Measurements from ENCODE around the gene SENP5.
"Not testable (repeated sequence)": the region's sequence is repeated elsewhere in the genome, so short reads cannot be mapped to it uniquely, and the experiment has no call there.

SENP5 gene

DNA sequence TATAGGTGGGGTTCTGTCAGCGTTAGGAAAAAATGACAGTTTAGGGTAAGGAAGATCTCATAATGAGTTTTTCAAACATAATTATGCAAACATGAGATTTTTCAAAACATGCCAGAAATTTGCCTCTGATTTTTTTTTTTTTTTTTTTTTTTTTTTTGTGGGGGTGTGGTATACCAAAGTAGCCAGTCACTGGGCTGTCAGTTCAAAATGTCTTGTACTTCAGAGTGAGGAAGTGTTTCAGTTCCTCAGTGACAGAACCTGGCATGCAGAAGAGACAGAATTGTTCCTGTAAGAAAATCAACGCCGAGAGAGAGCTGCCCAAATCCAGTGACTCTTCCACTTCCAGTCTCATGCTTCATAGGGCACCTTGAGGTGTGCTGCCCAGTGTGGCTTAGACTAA lies 64.9 kb downstream of the SENP5 start:
- TF ChIP-seq, protein P1, sequence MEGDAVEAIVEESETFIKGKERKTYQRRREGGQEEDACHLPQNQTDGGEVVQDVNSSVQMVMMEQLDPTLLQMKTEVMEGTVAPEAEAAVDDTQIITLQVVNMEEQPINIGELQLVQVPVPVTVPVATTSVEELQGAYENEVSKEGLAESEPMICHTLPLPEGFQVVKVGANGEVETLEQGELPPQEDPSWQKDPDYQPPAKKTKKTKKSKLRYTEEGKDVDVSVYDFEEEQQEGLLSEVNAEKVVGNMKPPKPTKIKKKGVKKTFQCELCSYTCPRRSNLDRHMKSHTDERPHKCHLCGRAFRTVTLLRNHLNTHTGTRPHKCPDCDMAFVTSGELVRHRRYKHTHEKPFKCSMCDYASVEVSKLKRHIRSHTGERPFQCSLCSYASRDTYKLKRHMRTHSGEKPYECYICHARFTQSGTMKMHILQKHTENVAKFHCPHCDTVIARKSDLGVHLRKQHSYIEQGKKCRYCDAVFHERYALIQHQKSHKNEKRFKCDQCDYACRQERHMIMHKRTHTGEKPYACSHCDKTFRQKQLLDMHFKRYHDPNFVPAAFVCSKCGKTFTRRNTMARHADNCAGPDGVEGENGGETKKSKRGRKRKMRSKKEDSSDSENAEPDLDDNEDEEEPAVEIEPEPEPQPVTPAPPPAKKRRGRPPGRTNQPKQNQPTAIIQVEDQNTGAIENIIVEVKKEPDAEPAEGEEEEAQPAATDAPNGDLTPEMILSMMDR (IDR thresholded peaks at IDR 0.05; ENCODE audit: low read length, missing control alignments), result no peak
- no peak overlapping the region for H3K4me3 ChIP-seq (replicated peaks; ENCODE audit: low read depth, low read length)
- no peak for DNase-seq (ENCODE audit: low read depth)

DNA sequence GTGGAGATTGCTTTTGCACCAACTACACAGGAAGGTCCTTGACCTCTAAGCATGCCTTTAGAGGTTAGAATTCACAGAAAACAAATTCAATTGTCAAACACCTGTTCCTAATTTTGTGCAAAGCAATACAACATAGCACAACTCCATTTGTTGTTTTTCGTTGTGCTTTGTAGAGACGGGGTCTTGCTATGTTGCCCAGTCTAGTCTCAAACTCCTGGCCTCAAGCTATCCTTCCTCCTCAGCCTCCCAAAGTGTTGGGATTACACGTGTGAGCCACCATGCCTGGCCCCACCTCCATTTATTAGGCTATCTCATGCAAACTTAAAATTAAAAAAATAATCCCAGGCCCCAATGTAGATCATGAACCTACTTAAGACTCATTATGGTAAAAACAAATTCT lies 68.6 kb downstream of the SENP5 start:
- no peak for DNase-seq (ENCODE audit: low read depth)
- TF ChIP-seq, protein P1 (IDR thresholded peaks at IDR 0.05; ENCODE audit: low read length, missing control alignments), result no peak
- H3K4me3 ChIP-seq (replicated peaks; ENCODE audit: low read depth, low read length), result no peak overlapping the region

DNA sequence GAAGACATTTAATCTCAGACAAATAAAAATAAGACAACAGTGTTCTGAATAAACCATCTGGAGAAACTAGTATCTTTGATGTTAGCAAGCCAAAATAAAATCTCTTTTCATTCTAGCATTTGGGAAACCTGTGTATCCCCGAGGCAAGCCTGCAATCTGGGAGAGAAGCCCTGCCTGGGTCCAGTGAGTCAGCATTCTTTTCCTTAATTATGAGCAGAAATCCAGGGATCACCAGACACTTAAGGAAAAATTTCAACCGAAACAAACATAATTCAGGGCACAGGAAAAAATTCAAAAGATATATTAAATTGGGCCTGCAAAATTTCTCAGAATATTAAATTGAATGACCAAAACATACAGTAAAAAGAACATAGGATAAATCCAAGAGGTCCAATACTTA lies 70.4 kb downstream of the SENP5 start:
- TF ChIP-seq, protein P1 (IDR thresholded peaks at IDR 0.05; ENCODE audit: low read length, missing control alignments), result no peak
- H3K4me3 ChIP-seq (replicated peaks; ENCODE audit: low read depth, low read length), result no peak overlapping the region
- DNase-seq (ENCODE audit: low read depth), result no peak

DNA sequence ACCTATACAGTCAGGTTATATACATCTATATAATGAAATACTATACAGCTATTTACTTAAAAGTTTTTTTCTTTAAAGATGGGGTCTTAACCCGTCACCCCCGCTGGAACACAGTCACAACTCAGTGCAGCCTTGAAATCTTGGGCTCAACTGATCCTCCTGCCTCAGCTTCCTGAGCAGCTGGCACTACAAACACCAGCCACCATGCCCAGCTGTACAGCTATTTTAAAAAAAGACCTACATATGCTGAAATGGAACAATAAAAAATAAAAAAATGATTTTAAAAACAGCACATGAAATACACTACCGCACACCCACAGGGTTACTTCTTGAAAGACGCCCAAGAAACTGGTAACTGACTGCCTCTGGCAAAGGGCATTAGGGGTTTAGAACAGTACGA lies 70.9 kb downstream of the SENP5 start:
- H3K4me3 ChIP-seq (replicated peaks; ENCODE audit: low read depth, low read length), result no peak overlapping the region
- no peak for DNase-seq (ENCODE audit: low read depth)
- TF ChIP-seq, protein P1 (IDR thresholded peaks at IDR 0.05; ENCODE audit: low read length, missing control alignments), result no peak

DNA sequence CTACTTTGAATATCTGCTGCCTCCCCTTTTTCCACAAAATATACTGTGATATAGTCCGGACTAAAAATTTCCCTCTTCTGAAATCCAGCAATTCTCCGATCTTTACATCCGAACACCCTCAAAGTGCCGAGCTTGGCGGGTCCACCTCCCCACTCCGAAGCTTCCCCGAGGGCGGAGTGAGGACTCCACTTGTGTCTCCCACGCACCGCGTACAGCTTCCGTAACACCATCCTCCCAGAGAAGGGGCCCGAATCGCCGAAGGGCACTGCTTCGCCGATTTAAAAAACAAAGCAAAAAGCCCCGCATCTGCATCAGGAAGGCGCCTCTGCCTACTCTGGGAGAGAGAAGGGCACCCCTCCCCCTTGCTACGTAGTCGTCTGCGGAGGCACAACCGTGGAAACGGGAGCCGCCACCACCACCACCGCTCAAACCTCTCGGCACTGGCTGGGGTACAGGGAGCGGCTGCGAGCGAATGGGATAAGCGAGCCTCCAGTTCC lies 74.1 kb downstream of the SENP5 start:
- TF ChIP-seq, protein P1 (IDR thresholded peaks at IDR 0.05; ENCODE audit: low read length, missing control alignments), result no peak
- peak overlapping the region; percentile 97 for H3K4me3 ChIP-seq (replicated peaks; ENCODE audit: low read depth, low read length)
- DNase-seq (ENCODE audit: low read depth), result peak; percentile 62

DNA sequence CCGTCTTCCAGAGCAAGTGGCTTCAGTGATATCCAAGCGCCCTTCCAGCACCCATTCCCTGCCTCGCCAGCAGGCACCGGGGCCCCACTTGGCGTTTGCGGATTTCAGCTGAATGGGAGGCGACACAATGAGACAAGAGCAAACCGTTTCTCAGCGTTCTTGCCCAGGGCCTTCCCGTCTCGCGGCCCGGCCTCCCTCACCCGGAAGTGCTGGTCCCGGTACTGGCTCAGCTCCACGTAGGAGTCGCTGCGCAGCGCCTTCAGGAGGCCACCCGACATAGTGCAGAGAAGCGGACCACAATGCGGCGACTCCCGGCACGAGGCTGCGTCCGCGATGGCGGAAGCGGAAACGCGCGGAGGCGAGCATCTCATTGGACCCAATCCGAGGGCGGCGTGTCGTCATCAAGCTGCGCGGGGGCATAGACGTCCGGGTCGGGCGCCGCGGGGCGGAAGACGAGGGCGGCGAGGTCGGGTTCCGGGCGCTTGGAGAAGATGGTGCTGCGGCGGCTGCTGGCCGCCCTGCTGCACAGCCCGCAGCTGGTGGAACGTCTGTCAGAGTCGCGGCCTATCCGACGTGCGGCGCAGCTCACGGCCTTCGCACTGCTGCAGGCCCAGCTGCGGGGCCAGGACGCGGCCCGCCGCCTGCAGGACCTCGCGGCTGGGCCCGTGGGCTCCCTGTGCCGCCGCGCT lies 74.7 kb downstream of the SENP5 start, which contains the start of gene NCBP2:
Gene NCBP2, minus strand, starts transcription at position 303 of the 689 bp plus-strand sequence. Its CDS starts 25 bp downstream, at position 278.
- DNase-seq (ENCODE audit: low read depth), result peak; percentile 99
- TF ChIP-seq, protein P1 (IDR thresholded peaks at IDR 0.05; ENCODE audit: low read length, missing control alignments), result peak; percentile 53
- peak within 1 kb of the TSS; percentile 97 for H3K4me3 ChIP-seq (replicated peaks; ENCODE audit: low read depth, low read length)

DNA sequence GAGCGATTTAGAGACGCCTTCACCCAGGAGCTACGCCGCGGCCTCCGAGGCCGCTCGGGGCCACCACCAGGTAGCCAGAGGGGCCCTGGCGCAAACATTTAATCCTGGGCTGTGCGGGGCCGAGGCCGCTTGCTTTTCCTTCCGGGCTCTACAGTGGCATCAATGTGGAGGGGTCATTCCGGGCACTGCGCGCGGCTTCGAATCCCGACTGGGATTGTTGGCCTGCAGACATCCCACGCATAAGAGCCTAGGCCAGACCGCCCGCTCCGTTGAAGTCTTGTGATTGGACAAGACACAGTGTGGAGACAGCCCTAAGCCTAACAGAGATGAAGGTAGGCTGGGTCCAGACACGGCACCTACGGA lies 75.2 kb downstream of the SENP5 start:
- DNase-seq (ENCODE audit: low read depth), result peak; percentile 46
- peak overlapping the region; percentile 97 for H3K4me3 ChIP-seq (replicated peaks; ENCODE audit: low read depth, low read length)
- TF ChIP-seq, protein P1 (IDR thresholded peaks at IDR 0.05; ENCODE audit: low read length, missing control alignments), result no peak

DNA sequence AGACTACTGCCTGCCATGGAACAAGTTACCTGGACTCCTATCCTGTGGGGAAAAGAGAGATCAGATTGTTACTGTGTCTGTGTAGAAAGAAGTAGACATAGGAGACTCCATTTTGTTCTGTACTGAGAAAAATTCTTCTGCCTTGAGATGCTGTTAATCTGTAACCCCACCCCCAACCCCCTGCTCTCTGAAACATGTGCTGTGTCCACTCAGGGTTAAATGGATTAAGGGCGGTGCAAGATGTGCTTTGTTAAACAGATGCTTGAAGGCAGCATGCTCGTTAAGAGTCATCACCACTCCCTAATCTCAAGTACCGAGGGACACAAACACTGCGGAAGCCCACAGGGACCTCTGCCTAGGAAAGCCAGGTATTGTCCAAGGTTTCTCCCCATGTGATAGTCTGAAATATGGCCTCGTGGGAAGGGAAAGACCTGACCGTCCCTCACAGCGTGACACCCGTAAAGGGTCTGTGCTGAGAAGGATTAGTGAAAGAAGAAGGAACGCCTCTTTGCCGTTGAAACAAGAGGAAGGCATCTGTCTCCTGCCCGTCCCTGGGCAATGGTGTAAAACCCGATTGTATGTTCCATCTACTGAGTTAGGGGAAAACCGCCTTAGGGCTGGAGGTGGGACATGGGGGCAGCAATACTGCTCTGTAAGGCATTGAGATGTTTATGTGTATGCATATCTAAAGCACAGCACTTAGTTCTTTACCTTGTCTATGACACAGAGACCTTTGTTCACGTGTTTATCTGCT lies 76.5 kb downstream of the SENP5 start:
- DNase-seq (ENCODE audit: low read depth), result not testable (repeated sequence)
- peak overlapping the region; percentile 97 for H3K4me3 ChIP-seq (replicated peaks; ENCODE audit: low read depth, low read length)
